PC-9 (cell line): ENCODE results near the gene CLIC6. TPM values are rescaled to one million over a fixed set of nuclear protein-coding genes. Genes with fewer than 3 reads are reported as not detected.

ENCODE experiments used
- BruUV-seq: library from RNA; stranded (reverse); fragments of 400-500 nt; replicated peaks from 2 replicates; lab custom pipeline; 2021; lab: Mats Ljungman, UMichigan
- CTCF ChIA-PET: fragments of 300-600 bp; sonication (Branson Sonifier 250); formaldehyde crosslinking; loops from one replicate; lab custom pipeline; 2022; ENCODE audit warnings: antibody characterized with exemption; lab: Charles Lee
- POLR2A ChIA-PET: fragments of 300-600 bp; sonication (Branson Sonifier 250); formaldehyde crosslinking; loops from one replicate; lab custom pipeline; 2022; ENCODE audit warnings: antibody characterized with exemption; ENCODE audit not compliant: unreplicated experiment; lab: Charles Lee
- DNase-seq, 2 experiments: peaks; one replicate each; pipeline versions ENCODE4 v3.0.0 to v3.0.0-alpha.2; 2015 to 2022; ENCODE audit warnings: mixed read lengths in 1 of 2
- H2AFZ ChIP-seq: fragments of 200-600 bp; sonication (generic); 2 replicates; pipeline ENCODE4 v1.8.1; 2017; ENCODE audit warnings: antibody characterized with exemption
- H3F3A ChIP-seq: fragments of 200-600 bp; sonication (generic); 2 replicates; pipeline ENCODE4 v1.8.1; 2017; ENCODE audit warnings: antibody characterized with exemption, mild to moderate bottlenecking, low read depth; ENCODE audit not compliant: insufficient read depth
- H3K27ac ChIP-seq: fragments of 200-600 bp; sonication (generic); 2 replicates; pipeline ENCODE4 v1.6.1; 2016; ENCODE audit warnings: mixed run types
- H3K27me3 ChIP-seq: fragments of 200-600 bp; sonication (generic); 2 replicates; pipeline ENCODE4 v1.6.1; 2016; ENCODE audit warnings: low read depth, mixed run types; ENCODE audit not compliant: insufficient read depth
- H3K36me3 ChIP-seq: fragments of 200-600 bp; sonication (generic); 2 replicates; pipeline ENCODE4 v1.6.1; 2016; ENCODE audit warnings: low read depth, mixed run types
- H3K4me1 ChIP-seq: fragments of 200-600 bp; sonication (generic); replicated peaks from 2 replicates; pipeline ENCODE4 v1.6.1; 2016; ENCODE audit warnings: mixed run types; ENCODE audit not compliant: insufficient read depth
- H3K4me2 ChIP-seq: fragments of 200-600 bp; sonication (generic); 2 replicates; pipeline ENCODE4 v1.6.1; 2017; ENCODE audit warnings: mixed run types
- H3K4me3 ChIP-seq: fragments of 200-600 bp; sonication (generic); 2 replicates; pipeline ENCODE4 v1.6.1; 2016; ENCODE audit warnings: mixed run types
- H3K79me2 ChIP-seq: fragments of 200-600 bp; sonication (generic); 2 replicates; pipeline ENCODE4 v1.6.1; 2017; ENCODE audit warnings: low read depth, mixed run types
- H3K9me2 ChIP-seq: fragments of 200-600 bp; sonication (generic); 2 replicates; pipeline ENCODE4 v1.8.1; 2017; ENCODE audit warnings: mild to moderate bottlenecking; ENCODE audit not compliant: insufficient read depth
- H3K9me3 ChIP-seq: fragments of 200-600 bp; sonication (generic); 2 replicates; pipeline ENCODE4 v1.8.1; 2016; ENCODE audit warnings: low read depth; ENCODE audit not compliant: insufficient read depth
- H4K20me1 ChIP-seq: fragments of 200-600 bp; sonication (generic); 2 replicates; pipeline ENCODE4 v1.8.1; 2017; ENCODE audit not compliant: insufficient read depth
- EZH2 ChIP-seq: fragments of 200-600 bp; sonication (generic); IDR thresholded peaks from 2 replicates; pipeline ENCODE4 v1.8.0; 2017; ENCODE audit warnings: antibody characterized with exemption, low read depth
- intact Hi-C: fragments of 100-400 bp; cut with micrococcal nuclease; formaldehyde crosslinking; loops from one replicate; pipeline ENCODE4 v1.10.0; 2022; ENCODE audit not compliant: unreplicated experiment
- total RNA-seq: library from RNA; stranded (reverse); gene quantifications from 2 replicates; pipeline ENCODE4 v1.2.3, GENCODE V29; 2021
- TF ChIP-seq, protein P1 (sequence below): fragments of 200-600 bp; sonication (generic); conservative IDR thresholded peaks from 2 replicates; pipeline ENCODE4 v1.6.1; 2017; ENCODE audit warnings: mixed run types, antibody characterized with exemption, mild to moderate bottlenecking, moderate library complexity

The CLIC6 gene
- total RNA-seq, 1 experiment from 2014 or later = not detected

DNA sequence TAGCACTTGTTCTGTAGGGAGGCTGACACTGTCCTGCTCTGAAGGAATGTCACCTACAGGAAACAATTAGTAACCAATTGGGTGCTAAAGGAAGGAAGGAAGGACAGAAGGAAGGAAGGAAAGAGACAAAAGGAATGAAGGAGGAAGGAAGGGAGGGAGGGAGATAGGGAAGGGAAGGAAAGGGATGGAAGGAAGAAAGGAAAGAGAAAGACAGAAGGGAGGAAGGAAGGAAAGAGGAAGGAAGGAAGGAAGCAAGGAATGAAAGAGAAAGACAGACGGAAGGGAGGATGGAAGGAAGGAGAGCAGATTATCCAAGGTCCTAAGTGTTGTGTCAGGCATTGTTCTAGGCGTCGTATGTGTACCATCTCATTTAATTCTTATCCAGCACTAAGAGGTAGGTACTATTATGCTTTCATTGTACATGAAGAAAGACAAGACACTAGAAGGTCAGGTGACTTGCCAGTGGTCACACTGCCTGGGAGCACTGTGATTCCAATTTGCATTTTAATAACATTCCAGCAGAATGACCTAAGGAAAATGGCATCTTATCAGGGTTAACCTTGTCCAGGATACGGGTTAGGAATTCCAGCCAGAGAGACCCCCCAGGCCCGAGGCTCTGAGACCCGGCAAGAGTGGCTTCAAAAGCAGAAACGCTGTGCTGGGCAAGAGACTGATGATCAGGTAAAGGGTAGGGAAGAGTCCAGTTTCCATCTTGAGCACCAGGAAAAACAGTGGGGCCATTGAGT, 29.6 kb downstream of the CLIC6 start:
- ChIA-PET POLR2A (interaction anchor here (0.6 kb wide), 1 partner anchor 46 kb away, joined by 3 read pairs; no protein-coding TSS in a partner anchor), CTCF (no interaction called here)
- no peak overlapping the region for H3K27ac ChIP-seq
- H3K4me3 ChIP-seq = no peak overlapping the region
- 0 out of 2 replicates have a peak, but pooled peaks cover under 1% of the 10 kb centered on the region for H3K4me1 ChIP-seq
- TF ChIP-seq EZH2 = no peak
- TF ChIP-seq, protein P1, sequence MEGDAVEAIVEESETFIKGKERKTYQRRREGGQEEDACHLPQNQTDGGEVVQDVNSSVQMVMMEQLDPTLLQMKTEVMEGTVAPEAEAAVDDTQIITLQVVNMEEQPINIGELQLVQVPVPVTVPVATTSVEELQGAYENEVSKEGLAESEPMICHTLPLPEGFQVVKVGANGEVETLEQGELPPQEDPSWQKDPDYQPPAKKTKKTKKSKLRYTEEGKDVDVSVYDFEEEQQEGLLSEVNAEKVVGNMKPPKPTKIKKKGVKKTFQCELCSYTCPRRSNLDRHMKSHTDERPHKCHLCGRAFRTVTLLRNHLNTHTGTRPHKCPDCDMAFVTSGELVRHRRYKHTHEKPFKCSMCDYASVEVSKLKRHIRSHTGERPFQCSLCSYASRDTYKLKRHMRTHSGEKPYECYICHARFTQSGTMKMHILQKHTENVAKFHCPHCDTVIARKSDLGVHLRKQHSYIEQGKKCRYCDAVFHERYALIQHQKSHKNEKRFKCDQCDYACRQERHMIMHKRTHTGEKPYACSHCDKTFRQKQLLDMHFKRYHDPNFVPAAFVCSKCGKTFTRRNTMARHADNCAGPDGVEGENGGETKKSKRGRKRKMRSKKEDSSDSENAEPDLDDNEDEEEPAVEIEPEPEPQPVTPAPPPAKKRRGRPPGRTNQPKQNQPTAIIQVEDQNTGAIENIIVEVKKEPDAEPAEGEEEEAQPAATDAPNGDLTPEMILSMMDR = no peak
- DNase-seq = no peak
- no peak overlapping the region for H2AFZ ChIP-seq
- no peaks in the 10 kb centered on the region for H3K9me2 ChIP-seq
- intact Hi-C loops = no loop called here
- H3K4me2 ChIP-seq = no peak overlapping the region
- H3K36me3 ChIP-seq = no peaks in the 10 kb centered on the region
- H3F3A ChIP-seq = no peaks in the 10 kb centered on the region
- no peaks in the 10 kb centered on the region for H3K27me3 ChIP-seq
- H4K20me1 ChIP-seq = no peaks in the 10 kb centered on the region
- BruUV-seq = no TSS peak
- no peaks in the 10 kb centered on the region for H3K9me3 ChIP-seq
- H3K79me2 ChIP-seq = no peaks in the 10 kb centered on the region

DNA sequence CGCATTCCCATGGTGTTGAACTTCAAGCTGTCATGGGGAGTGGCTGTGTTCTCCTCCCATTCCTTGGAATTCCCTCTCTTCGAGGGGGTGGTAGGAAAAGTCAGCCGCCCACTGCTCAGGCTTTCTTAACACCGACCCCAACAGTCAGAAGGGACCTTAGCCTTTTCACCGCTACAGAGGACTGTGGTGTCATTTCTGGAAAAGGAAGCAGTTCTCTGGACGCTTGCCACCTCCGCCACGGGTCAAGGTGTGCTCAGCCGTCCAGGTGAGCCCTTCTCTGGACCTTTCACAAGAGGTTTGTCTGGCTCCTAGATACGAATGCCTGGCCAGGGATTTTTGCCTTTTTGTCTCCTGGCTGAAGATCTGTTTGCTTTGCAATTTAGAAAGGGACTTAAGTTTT, 31.8 kb downstream of the CLIC6 start:
- Histone ChIP-seq H3K36me3 (no peaks in the 10 kb centered on the region), H3K4me1 (no peaks in the 10 kb centered on the region), H3K9me3 (no peaks in the 10 kb centered on the region), H3K9me2 (no peaks in the 10 kb centered on the region), H2AFZ (no peak overlapping the region), H3K4me2 (no peak overlapping the region), H3K79me2 (no peaks in the 10 kb centered on the region), H4K20me1 (no peaks in the 10 kb centered on the region), H3K4me3 (no peak overlapping the region), H3F3A (no peaks in the 10 kb centered on the region), H3K27me3 (0 out of 2 replicates have a peak, but pooled peaks cover 2% of the 10 kb centered on the region), H3K27ac (no peak overlapping the region)
- ChIA-PET CTCF (no interaction called here), POLR2A (no interaction called here)
- no peak for TF ChIP-seq EZH2
- TF ChIP-seq, protein P1 = no peak
- intact Hi-C loops = no loop called here
- no peak for DNase-seq
- BruUV-seq = no TSS peak

DNA sequence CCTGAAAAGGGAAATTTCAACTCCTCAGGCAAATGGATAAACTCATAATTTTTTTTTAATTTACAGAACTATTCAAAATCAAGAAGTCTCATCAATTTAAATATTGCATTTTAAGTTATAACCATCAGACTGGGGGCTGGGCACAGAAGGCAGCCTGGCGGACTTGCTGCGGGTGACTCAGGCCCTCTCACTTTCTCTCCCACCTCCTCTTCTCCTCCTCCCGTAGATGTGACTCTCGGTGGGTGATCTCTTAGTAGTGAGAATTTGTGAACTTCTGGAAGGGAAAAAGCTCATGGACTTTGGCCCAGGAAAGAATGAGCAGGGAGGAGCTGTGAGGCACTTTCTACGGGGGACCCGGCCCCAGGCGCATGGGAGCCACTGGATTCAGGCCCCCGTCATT, 32.9 kb downstream of the CLIC6 start:
- no peak for DNase-seq
- Histone ChIP-seq H3K4me1 (no peaks in the 10 kb centered on the region), H4K20me1 (no peaks in the 10 kb centered on the region), H3K27me3 (0 out of 2 replicates have a peak, but pooled peaks cover 2% of the 10 kb centered on the region), H3K27ac (no peak overlapping the region), H3K36me3 (no peaks in the 10 kb centered on the region), H3K79me2 (no peaks in the 10 kb centered on the region), H3F3A (no peaks in the 10 kb centered on the region), H3K9me2 (no peaks in the 10 kb centered on the region), H3K4me2 (no peak overlapping the region), H3K4me3 (no peak overlapping the region), H3K9me3 (no peaks in the 10 kb centered on the region), H2AFZ (no peak overlapping the region)
- ChIA-PET CTCF (no interaction called here), POLR2A (no interaction called here)
- no peak for TF ChIP-seq EZH2
- TF ChIP-seq, protein P1 = no peak
- no TSS peak for BruUV-seq
- intact Hi-C loops = no loop called here
